Peyer's patch (tissue), 4 donors: ENCODE results near the gene NUDCD2. TPM values are rescaled to one million over a fixed set of nuclear protein-coding genes. Genes with fewer than 3 reads are reported as not detected.
"Not testable (repeated sequence)": the region's sequence is repeated elsewhere in the genome, so short reads cannot be mapped to it uniquely, and the experiment has no call there.

Experiments used
- DNase-seq, 3 donors: peaks; one replicate each; pipeline ENCODE4 v3.0.0-alpha.2; 2017 to 2019
- H3K27ac ChIP-seq, 4 donors: fragments of 200-600 bp; sonication (generic); one replicate each; pipeline ENCODE4 v1.5.1; 2016 to 2019
- H3K27me3 ChIP-seq, 2 donors: fragments of 200-600 bp; sonication (generic); one replicate each; pipeline ENCODE4 v1.5.1; 2019
- H3K36me3 ChIP-seq, 3 donors: fragments of 200-600 bp; sonication (generic); one replicate each; pipeline ENCODE4 v1.5.1; 2016 to 2019
- H3K4me1 ChIP-seq, 4 donors: fragments of 200-600 bp; sonication (generic); one replicate each; pipeline ENCODE4 v1.5.1; 2016 to 2019
- H3K4me3 ChIP-seq, 4 donors: fragments of 200-600 bp; sonication (generic); 1 replicate in 3 of 4; 2 replicates in 1 of 4; pipeline ENCODE4 v1.5.1; 2016 to 2019; ENCODE audit warnings: mild to moderate bottlenecking in 1 of 4
- H3K9me3 ChIP-seq, 4 donors: fragments of 200-600 bp; sonication (generic); one replicate each; pipeline ENCODE4 v1.5.1; 2016 to 2019; ENCODE audit warnings: mild to moderate bottlenecking in 1 of 4
- POLR2A ChIP-seq, 2 donors: fragments of 450-650 bp; IDR thresholded peaks; one replicate each; pipeline ENCODE4 v1.5.1; 2017; ENCODE audit warnings: antibody characterized with exemption in 2 of 2, mild to moderate bottlenecking in 2 of 2, moderate library complexity in 2 of 2
- total RNA-seq, 4 donors: library from RNA; depleted of rRNA; stranded (reverse); fragments of >200 nt; gene quantifications; one replicate each; pipeline ENCODE4 v1.1.0, GENCODE V29; 2016
- TF ChIP-seq, protein P1 (sequence below), 6 experiments: fragments of 450-650 bp in 4 of 6; fragments of 200-600 bp in 2 of 6; sonication (generic) in 1 of 6; IDR thresholded peaks; one replicate each; pipeline ENCODE4 v1.5.1; 2017 to 2019; ENCODE audit warnings: antibody characterized with exemption in 6 of 6, mild to moderate bottlenecking in 3 of 6, moderate library complexity in 1 of 6

The NUDCD2 gene
- total RNA-seq, 4 donors from 2014 or later = 2.5 to 4.7 (median 3.4) TPM

DNA sequence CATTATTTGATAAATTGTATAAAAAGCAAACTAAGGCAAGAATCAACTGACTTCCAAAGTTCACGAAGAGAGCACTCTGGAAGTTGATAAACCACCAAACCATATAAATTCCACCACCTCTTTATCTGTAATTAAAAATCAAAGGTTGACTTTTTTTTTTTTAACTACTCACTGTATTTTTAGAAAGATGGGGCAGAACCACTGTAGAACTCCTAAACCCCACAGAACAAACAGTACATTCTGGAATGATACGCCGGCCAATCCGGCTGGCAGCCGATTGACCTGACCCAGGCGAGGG, 22.9 kb downstream of the NUDCD2 start:
- H3K27me3 ChIP-seq = no peaks in the 10 kb centered on the region
- H3K27ac ChIP-seq = peak overlapping the region; percentile 80 to 93 (median 88)
- peak overlapping the region; percentile 68 to 77 (median 74) for H3K4me3 ChIP-seq
- no peaks in the 10 kb centered on the region for H3K9me3 ChIP-seq
- peaks cover 0 to 16% (median 4%) of the 10 kb centered on the region in 4 donors for H3K4me1 ChIP-seq
- H3K36me3 ChIP-seq = peaks cover 0 to 8% (median 0%) of the 10 kb centered on the region in 3 donors
- TF ChIP-seq POLR2A (IDR thresholded peaks at IDR 0.05) = no peak
- TF ChIP-seq, protein P1, sequence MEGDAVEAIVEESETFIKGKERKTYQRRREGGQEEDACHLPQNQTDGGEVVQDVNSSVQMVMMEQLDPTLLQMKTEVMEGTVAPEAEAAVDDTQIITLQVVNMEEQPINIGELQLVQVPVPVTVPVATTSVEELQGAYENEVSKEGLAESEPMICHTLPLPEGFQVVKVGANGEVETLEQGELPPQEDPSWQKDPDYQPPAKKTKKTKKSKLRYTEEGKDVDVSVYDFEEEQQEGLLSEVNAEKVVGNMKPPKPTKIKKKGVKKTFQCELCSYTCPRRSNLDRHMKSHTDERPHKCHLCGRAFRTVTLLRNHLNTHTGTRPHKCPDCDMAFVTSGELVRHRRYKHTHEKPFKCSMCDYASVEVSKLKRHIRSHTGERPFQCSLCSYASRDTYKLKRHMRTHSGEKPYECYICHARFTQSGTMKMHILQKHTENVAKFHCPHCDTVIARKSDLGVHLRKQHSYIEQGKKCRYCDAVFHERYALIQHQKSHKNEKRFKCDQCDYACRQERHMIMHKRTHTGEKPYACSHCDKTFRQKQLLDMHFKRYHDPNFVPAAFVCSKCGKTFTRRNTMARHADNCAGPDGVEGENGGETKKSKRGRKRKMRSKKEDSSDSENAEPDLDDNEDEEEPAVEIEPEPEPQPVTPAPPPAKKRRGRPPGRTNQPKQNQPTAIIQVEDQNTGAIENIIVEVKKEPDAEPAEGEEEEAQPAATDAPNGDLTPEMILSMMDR (IDR thresholded peaks at IDR 0.05) = no peak
- no peak for DNase-seq

DNA sequence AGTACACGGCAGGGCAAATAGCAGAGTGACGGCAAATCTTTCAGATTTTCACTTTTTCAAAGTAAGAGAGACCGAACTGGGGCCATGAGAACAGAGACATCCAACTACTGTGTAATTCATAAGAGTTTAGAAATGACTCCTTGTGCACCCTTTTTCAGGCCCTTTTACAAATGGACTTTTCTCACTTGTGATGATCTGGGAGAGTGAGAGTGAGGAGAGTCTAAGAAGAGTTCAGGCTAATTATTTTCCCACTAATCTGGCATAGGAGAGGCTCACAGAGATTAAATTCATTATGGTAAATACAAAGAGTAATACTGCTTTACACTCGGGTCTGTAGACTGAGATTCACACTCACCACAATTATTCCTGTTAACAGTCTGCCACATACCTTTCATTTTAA, 23.4 kb downstream of the NUDCD2 start:
- peaks cover 0 to 5% (median 0%) of the 10 kb centered on the region in 3 donors for H3K36me3 ChIP-seq
- peaks cover 0 to 16% (median 4%) of the 10 kb centered on the region in 4 donors for H3K4me1 ChIP-seq
- no peak for TF ChIP-seq POLR2A (IDR thresholded peaks at IDR 0.05)
- TF ChIP-seq, protein P1 (IDR thresholded peaks at IDR 0.05) = no peak
- peak overlapping the region in 3 of 4 donors; percentile 80 to 93 (median 84) for H3K27ac ChIP-seq
- DNase-seq = no peak
- no peaks in the 10 kb centered on the region for H3K9me3 ChIP-seq
- H3K4me3 ChIP-seq = peak overlapping the region in 3 of 4 donors; percentile 68 to 75 (median 74)
- H3K27me3 ChIP-seq = no peaks in the 10 kb centered on the region

DNA sequence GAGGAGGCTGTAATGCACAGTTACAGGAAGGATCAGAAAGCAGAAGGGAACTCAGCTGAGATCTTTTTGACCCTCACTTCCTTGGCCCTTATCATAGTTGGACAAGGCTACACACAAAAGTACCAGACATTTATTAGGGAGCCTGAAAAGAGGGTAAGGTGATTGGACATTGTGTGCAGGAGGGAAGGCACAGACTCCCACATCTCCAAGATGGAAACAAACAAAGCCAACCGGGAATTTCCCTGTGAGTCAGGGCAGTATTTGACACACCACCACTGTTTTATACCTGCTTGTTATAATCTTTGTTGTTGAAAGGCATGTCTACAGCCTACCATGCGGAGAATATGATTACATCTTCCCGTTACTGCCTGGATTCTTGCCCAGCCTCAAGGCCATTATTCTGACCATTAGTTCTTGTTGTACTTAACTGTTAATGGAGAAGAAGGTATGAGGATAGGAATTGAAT, 25.5 kb downstream of the NUDCD2 start:
- H3K36me3 ChIP-seq = no peaks in the 10 kb centered on the region
- no peaks in the 10 kb centered on the region for H3K9me3 ChIP-seq
- peak in 1 of 3 donors; percentile 58 for DNase-seq
- peak overlapping the region in 1 of 4 donors; percentile 32 for H3K27ac ChIP-seq
- H3K27me3 ChIP-seq = no peaks in the 10 kb centered on the region
- TF ChIP-seq, protein P1 (IDR thresholded peaks at IDR 0.05) = no peak
- no peak for TF ChIP-seq POLR2A (IDR thresholded peaks at IDR 0.05)
- H3K4me1 ChIP-seq = peaks cover 0 to 12% (median 0%) of the 10 kb centered on the region in 4 donors
- H3K4me3 ChIP-seq = no peak overlapping the region

DNA sequence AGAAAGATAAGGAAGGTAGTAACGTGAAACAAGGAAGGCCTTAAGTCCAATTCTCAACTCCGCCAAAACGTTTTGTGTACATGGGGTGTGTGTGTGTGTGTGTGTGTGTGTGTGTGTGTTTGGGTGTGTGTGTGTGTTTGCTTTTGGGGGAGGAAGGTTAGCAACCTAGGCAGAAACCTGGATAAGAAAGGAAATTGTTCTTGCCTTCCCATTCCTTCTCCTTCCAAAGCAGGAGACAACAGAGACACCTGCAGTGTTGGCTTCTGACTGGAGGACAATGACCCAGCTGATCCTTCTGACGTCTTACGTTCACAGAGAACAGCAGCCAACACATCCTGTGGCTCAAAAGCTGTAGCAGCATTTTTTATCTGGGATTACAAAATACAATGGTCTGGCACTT, 26.6 kb downstream of the NUDCD2 start:
- no peak for DNase-seq
- Histone ChIP-seq H3K27ac (no peak overlapping the region), H3K4me1 (peaks cover 0 to under 1% (median 0%) of the 10 kb centered on the region in 4 donors), H3K36me3 (no peaks in the 10 kb centered on the region), H3K9me3 (no peaks in the 10 kb centered on the region), H3K27me3 (no peaks in the 10 kb centered on the region), H3K4me3 (no peak overlapping the region)
- no peak for TF ChIP-seq POLR2A (IDR thresholded peaks at IDR 0.05)
- TF ChIP-seq, protein P1 (IDR thresholded peaks at IDR 0.05) = no peak

DNA sequence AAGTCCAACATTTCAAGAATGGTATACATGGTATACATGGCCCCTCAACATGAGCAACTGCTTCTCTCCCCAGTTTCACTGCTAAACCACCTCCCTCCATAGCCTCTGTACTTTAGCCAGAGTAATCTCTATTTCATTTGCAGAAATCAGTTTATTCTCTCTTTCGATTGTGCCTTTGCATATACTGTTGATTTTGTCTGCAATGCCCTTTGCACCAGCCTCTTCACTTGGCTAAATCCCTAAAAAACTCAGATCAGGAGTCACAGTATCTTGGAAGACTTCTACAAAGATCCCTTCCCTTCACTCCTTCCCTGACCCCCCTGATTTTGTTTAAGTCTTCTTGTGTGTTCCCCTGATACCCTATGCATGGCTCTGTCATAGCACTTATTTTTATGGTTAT, 27.4 kb downstream of the NUDCD2 start:
- no peak for DNase-seq

DNA sequence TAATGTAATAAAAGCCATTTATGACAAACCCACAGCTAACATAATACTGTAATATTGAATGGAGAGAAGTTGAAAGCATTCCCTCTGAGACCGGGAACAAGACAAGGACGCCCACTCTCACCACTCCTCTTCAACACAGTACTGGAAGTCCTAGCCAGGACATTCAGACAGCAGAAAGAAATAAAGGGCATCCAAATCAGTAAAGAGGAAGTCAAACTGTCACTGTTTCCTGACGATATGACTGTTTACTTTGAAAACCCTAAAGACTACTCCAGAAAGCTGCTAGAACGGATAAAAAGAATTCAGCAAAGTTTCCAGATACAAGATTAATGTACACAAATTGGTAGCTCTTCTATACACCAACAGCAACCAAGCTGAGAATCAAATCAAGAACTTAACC, 33.8 kb downstream of the NUDCD2 start:
- not testable (repeated sequence) for H3K27ac ChIP-seq, H3K27me3 ChIP-seq, H3K4me1 ChIP-seq, DNase-seq, H3K9me3 ChIP-seq, H3K36me3 ChIP-seq, H3K4me3 ChIP-seq

More for the DNA sequence above, 27.4 kb downstream of the NUDCD2 start:
- Histone ChIP-seq H3K4me3 (no peak overlapping the region), H3K27ac (no peak overlapping the region), H3K36me3 (no peaks in the 10 kb centered on the region), H3K9me3 (no peaks in the 10 kb centered on the region), H3K27me3 (no peaks in the 10 kb centered on the region), H3K4me1 (no peaks in the 10 kb centered on the region)
- TF ChIP-seq, protein P1 (IDR thresholded peaks at IDR 0.05) = no peak
- TF ChIP-seq POLR2A (IDR thresholded peaks at IDR 0.05) = no peak
